Prostate gland (tissue), 2 donors: ENCODE data around the gene MYADM.

Experiments
- POLR2A ChIP-seq: fragments of 450-650 bp; IDR thresholded peaks from one replicate; pipeline ENCODE4 v1.6.1; 2016; ENCODE audit warnings: antibody characterized with exemption, mild to moderate bottlenecking
- TF ChIP-seq, protein P1 (sequence below), 4 experiments: fragments of 200-600 bp in 2 of 4; fragments of 450-650 bp in 2 of 4; sonication (generic) in 2 of 4; IDR thresholded peaks; 1 replicate in 3 of 4; 2 replicates in 1 of 4; pipeline ENCODE4 v1.5.1; 2016 to 2019; ENCODE audit warnings: antibody characterized with exemption in 4 of 4, mild to moderate bottlenecking in 2 of 4, moderate library complexity in 2 of 4

DNA sequence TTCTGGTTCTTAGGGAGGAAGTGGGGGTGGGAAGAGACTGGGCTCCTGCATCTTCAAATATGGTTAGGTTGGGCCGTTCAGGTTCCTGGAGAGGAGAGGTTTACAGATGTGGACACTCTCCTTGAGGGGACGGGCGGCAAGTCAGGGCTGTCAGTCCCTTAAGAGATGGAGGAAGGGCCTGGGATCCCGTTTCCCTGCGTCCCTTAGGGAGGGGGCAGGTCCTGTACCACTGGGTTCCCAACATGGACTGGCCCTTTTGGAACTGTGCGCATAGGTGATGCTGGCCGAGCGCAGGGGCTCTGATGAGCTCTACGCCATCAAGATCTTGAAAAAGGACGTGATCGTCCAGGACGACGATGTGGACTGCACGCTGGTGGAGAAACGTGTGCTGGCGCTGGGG is 30.5 kb downstream of the MYADM start:
- TF ChIP-seq, protein P1, sequence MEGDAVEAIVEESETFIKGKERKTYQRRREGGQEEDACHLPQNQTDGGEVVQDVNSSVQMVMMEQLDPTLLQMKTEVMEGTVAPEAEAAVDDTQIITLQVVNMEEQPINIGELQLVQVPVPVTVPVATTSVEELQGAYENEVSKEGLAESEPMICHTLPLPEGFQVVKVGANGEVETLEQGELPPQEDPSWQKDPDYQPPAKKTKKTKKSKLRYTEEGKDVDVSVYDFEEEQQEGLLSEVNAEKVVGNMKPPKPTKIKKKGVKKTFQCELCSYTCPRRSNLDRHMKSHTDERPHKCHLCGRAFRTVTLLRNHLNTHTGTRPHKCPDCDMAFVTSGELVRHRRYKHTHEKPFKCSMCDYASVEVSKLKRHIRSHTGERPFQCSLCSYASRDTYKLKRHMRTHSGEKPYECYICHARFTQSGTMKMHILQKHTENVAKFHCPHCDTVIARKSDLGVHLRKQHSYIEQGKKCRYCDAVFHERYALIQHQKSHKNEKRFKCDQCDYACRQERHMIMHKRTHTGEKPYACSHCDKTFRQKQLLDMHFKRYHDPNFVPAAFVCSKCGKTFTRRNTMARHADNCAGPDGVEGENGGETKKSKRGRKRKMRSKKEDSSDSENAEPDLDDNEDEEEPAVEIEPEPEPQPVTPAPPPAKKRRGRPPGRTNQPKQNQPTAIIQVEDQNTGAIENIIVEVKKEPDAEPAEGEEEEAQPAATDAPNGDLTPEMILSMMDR (IDR thresholded peaks at IDR 0.05): no peak
- no peak for TF ChIP-seq POLR2A
